Esophagus squamous epithelium (tissue), 5 donors: ENCODE measurements around the gene HINT1. TPM values are rescaled to one million over a fixed set of nuclear protein-coding genes. Genes with fewer than 3 reads are reported as not detected.

Experiments used
- DNase-seq: peaks from one replicate; lab custom pipeline; 2025; lab: John Stamatoyannopoulos, UW
- H3K27ac ChIP-seq, 4 donors: fragments of 200-600 bp; sonication (generic); one replicate each; pipeline ENCODE4 v1.5.1; 2016 to 2019; ENCODE audit warnings: mild to moderate bottlenecking in 1 of 4
- H3K27me3 ChIP-seq, 4 donors: fragments of 200-600 bp; sonication (generic); 1 replicate in 3 of 4; 2 replicates in 1 of 4; pipeline versions ENCODE4 v1.5.1 to v1.6.0; 2017 to 2021; ENCODE audit warnings: antibody characterized with exemption in 1 of 4
- H3K36me3 ChIP-seq, 3 donors: fragments of 200-600 bp; sonication (generic); one replicate each; pipeline ENCODE4 v1.5.1; 2016 to 2019
- H3K4me1 ChIP-seq, 3 donors: fragments of 200-600 bp; sonication (generic); one replicate each; pipeline ENCODE4 v1.5.1; 2017 to 2019
- H3K4me3 ChIP-seq, 4 donors: fragments of 200-600 bp; sonication (generic); 1 replicate in 3 of 4; 2 replicates in 1 of 4; pipeline ENCODE4 v1.5.1; 2016 to 2019; ENCODE audit warnings: mild to moderate bottlenecking in 2 of 4, moderate library complexity in 1 of 4
- H3K9me3 ChIP-seq, 3 donors: fragments of 200-600 bp; sonication (generic); one replicate each; pipeline ENCODE4 v1.5.1; 2016 to 2019
- POLR2A ChIP-seq, 4 donors: fragments of 450-650 bp; IDR thresholded peaks; one replicate each; pipeline ENCODE4 v1.6.1; 2017; ENCODE audit warnings: antibody characterized with exemption in 4 of 4, mild to moderate bottlenecking in 4 of 4, moderate library complexity in 3 of 4
- WGBS, 2 donors: methylation state at CpG; one replicate each; pipeline ENCODE4 v1.1.5; 2018; 5-methylcytosine and 5-hydroxymethylcytosine counted together
- intact Hi-C: fragments of 100-400 bp; cut with DNase I; formaldehyde crosslinking; loops from one replicate; pipeline ENCODE4 v1.15.0; 2022
- total RNA-seq, 4 donors: library from RNA; depleted of rRNA; stranded (reverse); fragments of >200 nt; gene quantifications; one replicate each; pipeline ENCODE4 v1.1.0, GENCODE V29; 2016
- TF ChIP-seq, protein P1 (sequence below), 6 experiments: fragments of 450-650 bp in 4 of 6; fragments of 200-600 bp in 2 of 6; sonication (generic) in 2 of 6; IDR thresholded peaks; one replicate each; pipeline ENCODE4 v1.5.1; 2016 to 2019; ENCODE audit warnings: antibody characterized with exemption in 6 of 6, mild to moderate bottlenecking in 4 of 6, moderate library complexity in 4 of 6
- donor health status: DM: yes; HTN: yes; CAD: no.

HINT1 gene
- total RNA-seq, 4 donors from 2014 or later, result 65.0 to 241 (median 207) TPM

DNA sequence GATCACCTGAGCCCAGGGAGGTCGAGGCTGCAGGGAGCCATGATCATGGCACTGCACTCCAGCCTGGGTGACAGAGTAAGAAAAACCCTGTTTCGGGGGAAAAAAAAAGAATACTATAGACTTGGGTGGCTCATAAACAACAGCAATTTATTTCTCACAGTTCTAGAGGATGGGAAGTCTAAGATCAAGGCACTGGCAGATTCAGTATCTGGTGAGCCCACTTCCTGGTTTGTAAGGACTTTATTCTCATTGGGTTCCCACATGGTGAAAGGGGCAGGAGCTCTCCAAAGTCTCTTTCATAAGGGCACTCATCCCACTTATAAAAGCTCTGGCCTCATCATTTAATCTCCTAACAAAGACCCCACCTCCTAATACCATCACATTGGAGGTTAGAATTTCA is 8.7 kb downstream of the HINT1 start:
- 100% methylated on average over 2 of the region's 2 CpGs for WGBS, 2 donors
- DNase-seq, result no peak
- intact Hi-C loops, result no loop called here
- no peaks in the 10 kb centered on the region for H3K9me3 ChIP-seq
- no peaks in the 10 kb centered on the region for H3K27me3 ChIP-seq
- TF ChIP-seq, protein P1, sequence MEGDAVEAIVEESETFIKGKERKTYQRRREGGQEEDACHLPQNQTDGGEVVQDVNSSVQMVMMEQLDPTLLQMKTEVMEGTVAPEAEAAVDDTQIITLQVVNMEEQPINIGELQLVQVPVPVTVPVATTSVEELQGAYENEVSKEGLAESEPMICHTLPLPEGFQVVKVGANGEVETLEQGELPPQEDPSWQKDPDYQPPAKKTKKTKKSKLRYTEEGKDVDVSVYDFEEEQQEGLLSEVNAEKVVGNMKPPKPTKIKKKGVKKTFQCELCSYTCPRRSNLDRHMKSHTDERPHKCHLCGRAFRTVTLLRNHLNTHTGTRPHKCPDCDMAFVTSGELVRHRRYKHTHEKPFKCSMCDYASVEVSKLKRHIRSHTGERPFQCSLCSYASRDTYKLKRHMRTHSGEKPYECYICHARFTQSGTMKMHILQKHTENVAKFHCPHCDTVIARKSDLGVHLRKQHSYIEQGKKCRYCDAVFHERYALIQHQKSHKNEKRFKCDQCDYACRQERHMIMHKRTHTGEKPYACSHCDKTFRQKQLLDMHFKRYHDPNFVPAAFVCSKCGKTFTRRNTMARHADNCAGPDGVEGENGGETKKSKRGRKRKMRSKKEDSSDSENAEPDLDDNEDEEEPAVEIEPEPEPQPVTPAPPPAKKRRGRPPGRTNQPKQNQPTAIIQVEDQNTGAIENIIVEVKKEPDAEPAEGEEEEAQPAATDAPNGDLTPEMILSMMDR (IDR thresholded peaks at IDR 0.05), result no peak
- no peak for TF ChIP-seq POLR2A (IDR thresholded peaks at IDR 0.05)
- H3K4me1 ChIP-seq, result peaks cover 0 to 16% (median 0%) of the 10 kb centered on the region in 3 donors
- H3K4me3 ChIP-seq, result no peak overlapping the region
- H3K27ac ChIP-seq, result no peak overlapping the region
- peaks cover 4 to 51% (median 11%) of the 10 kb centered on the region in 3 donors for H3K36me3 ChIP-seq

DNA sequence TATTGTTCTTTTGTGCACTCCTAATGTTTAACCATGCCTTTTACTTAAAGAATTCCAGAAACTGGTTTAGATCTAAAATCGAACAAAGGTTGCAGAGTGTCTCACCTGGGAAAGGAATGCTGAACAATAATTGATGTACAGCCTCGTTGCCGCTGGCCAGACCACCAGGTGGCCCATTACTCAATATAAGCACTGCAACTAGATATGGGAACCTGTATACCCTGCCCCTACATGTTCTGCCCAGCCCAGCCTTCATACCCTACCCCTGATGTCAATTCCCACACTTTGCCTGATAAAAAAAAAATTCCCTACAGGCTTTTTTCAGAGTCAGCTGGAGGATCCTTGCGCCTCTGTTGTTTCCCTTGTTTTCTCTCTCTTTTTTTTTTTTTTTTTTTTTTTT is 13.8 kb downstream of the HINT1 start:
- TF ChIP-seq, protein P1 (IDR thresholded peaks at IDR 0.05), result no peak
- no peak for TF ChIP-seq POLR2A (IDR thresholded peaks at IDR 0.05)
- no peaks in the 10 kb centered on the region for H3K4me1 ChIP-seq
- intact Hi-C loops, result no loop called here
- DNase-seq, result no peak
- H3K4me3 ChIP-seq, result no peak overlapping the region
- no peaks in the 10 kb centered on the region for H3K27me3 ChIP-seq
- no peaks in the 10 kb centered on the region for H3K9me3 ChIP-seq
- H3K36me3 ChIP-seq, result no peaks in the 10 kb centered on the region
- 68 to 82% methylated on average over 4 of the region's 4 CpGs for WGBS, 2 donors
- H3K27ac ChIP-seq, result no peak overlapping the region

DNA sequence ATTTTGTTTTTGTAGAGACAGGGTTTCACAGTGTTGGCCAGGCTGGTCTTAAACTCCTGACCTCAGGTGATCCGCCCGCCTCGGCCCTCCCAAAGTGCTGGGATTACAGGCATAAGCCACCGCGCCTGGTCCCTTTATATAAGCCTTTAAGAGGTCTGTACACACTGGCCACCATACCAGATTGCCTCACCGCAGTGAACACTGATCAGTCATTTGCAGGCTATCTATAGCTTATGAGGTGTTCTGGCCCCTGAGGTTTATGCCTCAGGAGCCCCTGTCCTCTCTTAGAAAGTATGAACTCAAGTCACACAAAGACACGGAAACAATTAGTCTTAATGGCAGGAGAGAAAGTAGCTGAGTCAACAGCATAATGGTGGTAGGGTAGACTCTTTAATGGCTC is 14.6 kb downstream of the HINT1 start:
- TF ChIP-seq POLR2A (IDR thresholded peaks at IDR 0.05), result no peak
- TF ChIP-seq, protein P1 (IDR thresholded peaks at IDR 0.05), result no peak
- 96 to 100% methylated on average over 3 to 7 of the region's 7 CpGs for WGBS, 2 donors
- Histone ChIP-seq H3K27me3 (no peaks in the 10 kb centered on the region), H3K27ac (no peak overlapping the region), H3K4me3 (no peak overlapping the region), H3K9me3 (no peaks in the 10 kb centered on the region), H3K36me3 (no peaks in the 10 kb centered on the region), H3K4me1 (no peaks in the 10 kb centered on the region)
- no peak for DNase-seq
- intact Hi-C loops, result no loop called here

DNA sequence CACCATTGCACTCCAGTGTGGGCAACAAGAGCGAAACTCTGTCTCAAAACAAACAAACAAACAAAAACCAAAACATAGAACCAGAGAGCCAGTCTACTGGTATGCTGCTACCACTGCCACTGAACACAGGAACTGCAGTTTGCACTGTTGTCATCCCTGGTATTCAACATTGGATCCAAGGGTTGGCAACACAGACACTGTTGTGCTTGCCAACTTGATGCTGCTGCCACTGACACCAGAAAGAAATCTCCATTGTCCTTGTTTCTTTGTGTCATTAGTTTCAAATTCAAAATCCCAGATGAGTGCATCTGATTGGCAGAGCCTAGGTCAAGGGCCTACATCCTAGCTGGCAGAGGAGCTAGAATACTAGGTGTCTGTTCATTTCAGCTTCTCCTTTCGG is 16.2 kb downstream of the HINT1 start:
- no peaks in the 10 kb centered on the region for H3K27me3 ChIP-seq
- 93 to 97% methylated on average over 2 of the region's 2 CpGs for WGBS, 2 donors
- no peak for DNase-seq
- TF ChIP-seq, protein P1 (IDR thresholded peaks at IDR 0.05), result no peak
- TF ChIP-seq POLR2A (IDR thresholded peaks at IDR 0.05), result no peak
- intact Hi-C loops, result no loop called here
- no peak overlapping the region for H3K27ac ChIP-seq
- H3K9me3 ChIP-seq, result no peaks in the 10 kb centered on the region
- H3K4me1 ChIP-seq, result no peaks in the 10 kb centered on the region
- no peak overlapping the region for H3K4me3 ChIP-seq
- no peaks in the 10 kb centered on the region for H3K36me3 ChIP-seq

DNA sequence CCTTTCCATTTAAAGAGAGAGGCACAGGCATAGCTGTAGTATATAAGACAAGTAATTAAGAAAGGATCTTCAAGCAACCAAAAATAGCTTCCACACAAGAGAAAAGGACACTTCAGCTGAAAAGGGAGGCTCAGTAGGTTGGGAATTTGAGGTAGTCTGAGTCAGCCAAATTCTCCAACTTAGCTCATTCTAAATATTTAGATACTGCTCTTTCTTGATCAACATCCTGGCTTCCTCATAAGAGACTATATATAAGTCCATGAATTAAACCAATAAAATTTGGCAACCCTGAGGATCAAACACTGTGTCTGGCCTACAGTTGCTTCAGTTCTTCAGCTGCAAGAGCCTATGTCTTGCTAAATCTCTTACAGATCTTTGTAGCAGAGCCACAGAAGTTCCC is 17.8 kb downstream of the HINT1 start:
- H3K36me3 ChIP-seq, result no peaks in the 10 kb centered on the region
- intact Hi-C loops, result no loop called here
- no peak overlapping the region for H3K27ac ChIP-seq
- no peak overlapping the region for H3K4me3 ChIP-seq
- H3K27me3 ChIP-seq, result no peaks in the 10 kb centered on the region
- no peaks in the 10 kb centered on the region for H3K9me3 ChIP-seq
- no peak for DNase-seq
- H3K4me1 ChIP-seq, result no peaks in the 10 kb centered on the region
- TF ChIP-seq POLR2A (IDR thresholded peaks at IDR 0.05), result no peak
- TF ChIP-seq, protein P1 (IDR thresholded peaks at IDR 0.05), result no peak
